ENCODE results near the gene CERS4. TPM values are rescaled to one million over a fixed set of nuclear protein-coding genes. Genes with fewer than 3 reads are reported as not detected.
"Not testable (repeated sequence)": the region's sequence is repeated elsewhere in the genome, so short reads cannot be mapped to it uniquely, and the experiment has no call there.

CERS4 gene
- total and polyA plus RNA-seq, 2 donors (not counting 1 experiment from before 2014, with no cell fraction given): 104 to 125 TPM

DNA sequence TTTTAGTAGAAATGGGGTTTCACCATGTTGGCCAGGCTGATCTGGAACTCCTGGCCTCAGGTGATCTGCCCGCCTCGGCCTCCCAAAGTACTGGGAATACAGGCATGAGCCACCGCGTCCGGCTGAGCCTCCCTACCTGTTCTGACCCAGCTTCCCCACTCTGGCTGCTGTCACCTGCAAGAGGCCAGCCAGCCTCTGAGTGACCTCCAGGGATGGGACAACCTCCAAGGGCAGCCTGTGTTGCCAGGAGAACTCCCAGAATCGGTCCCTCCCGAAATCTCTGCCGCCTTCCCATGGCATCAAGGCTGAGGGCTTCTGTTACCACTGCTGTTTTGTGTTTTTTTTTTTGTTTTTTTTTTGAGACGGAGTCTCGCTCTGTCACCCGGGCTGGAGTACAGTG lies 11.3 kb downstream of the CERS4 start:
- DNase-seq (no peak), ATAC-seq (ENCODE audit: low read depth) (no peak)
- Histone ChIP-seq H2AFZ (ENCODE audit: insufficient read depth, low read depth, low read length, poor library complexity, severe bottlenecking) (no peak overlapping the region), H3K4me3 (ENCODE audit: control extremely low read depth in 1 of 5, extremely low read depth in 1 of 5, insufficient read depth in 1 of 5, low read depth in 2 of 5, low read length in 4 of 5) (no peak overlapping the region), H3K9me3 (ENCODE audit: control extremely low read depth in 1 of 3, control insufficient read depth in 2 of 3, insufficient read depth in 1 of 3, low read length in 2 of 3) (no peaks in the 10 kb centered on the region), H4K20me1 (ENCODE audit: control insufficient read depth, insufficient read depth, low read length, poor library complexity, severe bottlenecking) (peaks cover 40% of the 10 kb centered on the region), H3K9ac (ENCODE audit: low read length) (no peak overlapping the region), H3K4me2 (replicated peaks; ENCODE audit: low read depth, low read length, poor library complexity, severe bottlenecking) (no peak overlapping the region), H3K27me3 (replicated peaks in 1 of 4; ENCODE audit: control extremely low read depth in 1 of 4, control insufficient read depth in 3 of 4, insufficient read depth in 4 of 4, low read length in 3 of 4) (no peaks in the 10 kb centered on the region), H3K36me3 (replicated peaks in 1 of 2; ENCODE audit: control extremely low read depth in 1 of 2, control insufficient read depth in 1 of 2, extremely low read depth in 1 of 2, insufficient read depth in 2 of 2, low read length in 1 of 2) (peaks cover 0 to 23% of the 10 kb centered on the region in 2 experiments), H3K4me1 (ENCODE audit: control insufficient read depth in 2 of 2, insufficient read depth in 2 of 2, low read length in 2 of 2) (peaks cover 2 to 4% of the 10 kb centered on the region in 2 donors), H3K79me2 (ENCODE audit: control insufficient read depth, insufficient read depth, low read length) (peaks cover 88% of the 10 kb centered on the region), H3K27ac (ENCODE audit: low read length in 2 of 2) (no peak overlapping the region)
- Mint-ChIP-seq H3K4me1 (peaks cover 22% of the 10 kb centered on the region), H3K27me3 (no peaks in the 10 kb centered on the region), H3K4me3 (no peak overlapping the region), H3K9me3 (ENCODE audit: insufficient read depth) (no peaks in the 10 kb centered on the region), H3K27ac (no peak overlapping the region)
- WGBS (ENCODE audit: insufficient coverage): 98% methylated on average over 11 of the region's 11 CpGs
- ChIA-PET POLR2A (interaction anchor here (0.7 kb wide), 1 partner anchor 26 kb away, joined by 3 read pairs; no protein-coding TSS in a partner anchor), CTCF (interaction anchor here (0.6 kb wide), 2 partner anchors 33 to 42 kb away, joined by 3 to 4 read pairs; no protein-coding TSS in a partner anchor)
- intact Hi-C loops (cut with micrococcal nuclease): no loop called here
- no peak for TF ChIP-seq EZH2 (IDR thresholded peaks at IDR 0.05; ENCODE audit: borderline replicate concordance, insufficient read depth, low read depth, low read length, poor library complexity, severe bottlenecking)

DNA sequence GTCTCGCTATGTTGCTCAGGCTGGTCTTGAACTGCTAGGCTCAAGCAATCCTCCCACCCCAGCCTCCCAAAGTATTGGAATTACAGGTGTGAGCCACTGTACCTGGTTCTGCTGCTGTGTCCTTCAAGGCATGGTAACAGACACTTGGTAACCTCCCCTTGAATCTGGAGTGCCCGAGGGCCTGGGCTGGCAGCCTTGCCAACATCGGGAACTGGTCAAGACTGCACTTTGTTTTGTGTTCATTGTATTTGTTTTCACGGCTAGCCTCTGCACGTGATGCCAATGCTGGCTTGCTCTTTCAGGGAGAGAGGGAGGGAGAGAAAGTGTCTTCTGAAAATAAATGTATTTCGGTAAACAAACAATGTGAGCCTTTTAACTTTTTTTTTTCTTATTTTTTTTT lies 12.0 kb downstream of the CERS4 start:
- ChIA-PET POLR2A (interaction anchor here (0.7 kb wide), 1 partner anchor 26 kb away, joined by 3 read pairs; no protein-coding TSS in a partner anchor), CTCF (interaction anchor here (0.6 kb wide), 1 partner anchor 43 kb away, joined by 4 read pairs; no protein-coding TSS in a partner anchor)
- WGBS (ENCODE audit: insufficient coverage): 90% methylated on average over 4 of the region's 6 CpGs
- peaks cover 18% of the 10 kb centered on the region for H3K4me1 Mint-ChIP-seq
- no peak overlapping the region for H3K27ac ChIP-seq (ENCODE audit: low read length in 2 of 2)
- no peak overlapping the region for H3K27ac Mint-ChIP-seq
- no peak overlapping the region for H2AFZ ChIP-seq (ENCODE audit: insufficient read depth, low read depth, low read length, poor library complexity, severe bottlenecking)
- H3K79me2 ChIP-seq (ENCODE audit: control insufficient read depth, insufficient read depth, low read length): peaks cover 87% of the 10 kb centered on the region
- H3K4me1 ChIP-seq (ENCODE audit: control insufficient read depth in 2 of 2, insufficient read depth in 2 of 2, low read length in 2 of 2): no peaks in the 10 kb centered on the region
- no peaks in the 10 kb centered on the region for H3K9me3 ChIP-seq (ENCODE audit: control extremely low read depth in 1 of 3, control insufficient read depth in 2 of 3, insufficient read depth in 1 of 3, low read length in 2 of 3)
- no peak for ATAC-seq (ENCODE audit: low read depth)
- H3K36me3 ChIP-seq (replicated peaks in 1 of 2; ENCODE audit: control extremely low read depth in 1 of 2, control insufficient read depth in 1 of 2, extremely low read depth in 1 of 2, insufficient read depth in 2 of 2, low read length in 1 of 2): peaks cover 0 to 18% of the 10 kb centered on the region in 2 experiments
- TF ChIP-seq CTCF (IDR thresholded peaks at IDR 0.05): no peak
- no peak for TF ChIP-seq EZH2 (IDR thresholded peaks at IDR 0.05; ENCODE audit: borderline replicate concordance, insufficient read depth, low read depth, low read length, poor library complexity, severe bottlenecking)
- DNase-seq: no peak
- H3K4me3 ChIP-seq (ENCODE audit: control extremely low read depth in 1 of 5, extremely low read depth in 1 of 5, insufficient read depth in 1 of 5, low read depth in 2 of 5, low read length in 4 of 5): no peak overlapping the region
- no peaks in the 10 kb centered on the region for H3K27me3 Mint-ChIP-seq
- H3K9me3 Mint-ChIP-seq (ENCODE audit: insufficient read depth): no peaks in the 10 kb centered on the region
- peaks cover 40% of the 10 kb centered on the region for H4K20me1 ChIP-seq (ENCODE audit: control insufficient read depth, insufficient read depth, low read length, poor library complexity, severe bottlenecking)
- H3K4me2 ChIP-seq (replicated peaks; ENCODE audit: low read depth, low read length, poor library complexity, severe bottlenecking): no peak overlapping the region
- H3K27me3 ChIP-seq (replicated peaks in 1 of 4; ENCODE audit: control extremely low read depth in 1 of 4, control insufficient read depth in 3 of 4, insufficient read depth in 4 of 4, low read length in 3 of 4): no peaks in the 10 kb centered on the region
- H3K4me3 Mint-ChIP-seq: no peak overlapping the region
- intact Hi-C loops (cut with micrococcal nuclease): no loop called here
- no peak overlapping the region for H3K9ac ChIP-seq (ENCODE audit: low read length)

DNA sequence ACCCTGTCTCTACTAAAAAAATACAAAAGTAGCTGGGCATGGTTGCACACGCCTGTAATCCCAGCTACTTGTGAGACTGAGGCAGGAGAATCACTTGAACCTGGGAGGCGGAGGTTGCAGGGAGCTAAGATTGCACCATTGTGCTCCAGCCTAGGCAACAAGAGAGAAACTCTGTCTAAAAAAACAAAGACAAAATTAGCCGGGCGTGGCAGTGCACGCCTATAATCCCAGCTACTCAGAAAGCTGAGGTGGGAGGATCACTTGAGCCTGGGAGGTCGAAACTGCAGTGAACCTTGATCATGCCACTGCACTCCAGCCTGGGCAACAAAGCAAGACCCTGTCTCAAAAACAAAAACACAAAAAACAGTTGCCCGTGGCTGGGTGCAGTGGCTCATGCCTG lies 14.3 kb downstream of the CERS4 start:
- H3K4me1 Mint-ChIP-seq: peaks cover 18% of the 10 kb centered on the region
- H4K20me1 ChIP-seq (ENCODE audit: control insufficient read depth, insufficient read depth, low read length, poor library complexity, severe bottlenecking): peaks cover 34% of the 10 kb centered on the region
- H3K9ac ChIP-seq (ENCODE audit: low read length); H3K9me3 ChIP-seq (ENCODE audit: control extremely low read depth in 1 of 3, control insufficient read depth in 2 of 3, insufficient read depth in 1 of 3, low read length in 2 of 3); DNase-seq; H3K27ac ChIP-seq (ENCODE audit: low read length in 2 of 2); H3K27me3 ChIP-seq (replicated peaks in 1 of 4; ENCODE audit: control extremely low read depth in 1 of 4, control insufficient read depth in 3 of 4, insufficient read depth in 4 of 4, low read length in 3 of 4); H2AFZ ChIP-seq (ENCODE audit: insufficient read depth, low read depth, low read length, poor library complexity, severe bottlenecking); ATAC-seq (ENCODE audit: low read depth); H3K9me3 Mint-ChIP-seq (ENCODE audit: insufficient read depth); H3K4me2 ChIP-seq (replicated peaks; ENCODE audit: low read depth, low read length, poor library complexity, severe bottlenecking); H3K4me3 Mint-ChIP-seq; intact Hi-C loops (cut with micrococcal nuclease); H3K27me3 Mint-ChIP-seq; H3K27ac Mint-ChIP-seq; POLR2A ChIA-PET; H3K4me3 ChIP-seq (ENCODE audit: control extremely low read depth in 1 of 5, extremely low read depth in 1 of 5, insufficient read depth in 1 of 5, low read depth in 2 of 5, low read length in 4 of 5); H3K4me1 ChIP-seq (ENCODE audit: control insufficient read depth in 2 of 2, insufficient read depth in 2 of 2, low read length in 2 of 2): not testable (repeated sequence)
- H3K79me2 ChIP-seq (ENCODE audit: control insufficient read depth, insufficient read depth, low read length): peaks cover 78% of the 10 kb centered on the region
- CTCF ChIA-PET: interaction anchor here (0.7 kb wide), 1 partner anchor 48 kb away, joined by 3 read pairs; no protein-coding TSS in a partner anchor
- 76% methylated on average over 5 of the region's 7 CpGs for WGBS (ENCODE audit: insufficient coverage)
- H3K36me3 ChIP-seq (replicated peaks in 1 of 2; ENCODE audit: control extremely low read depth in 1 of 2, control insufficient read depth in 1 of 2, extremely low read depth in 1 of 2, insufficient read depth in 2 of 2, low read length in 1 of 2): peaks cover 0 to 13% of the 10 kb centered on the region in 2 experiments
